ENCODE results near the gene MDH1B. TPM values are rescaled to one million over a fixed set of nuclear protein-coding genes. Genes with fewer than 3 reads are reported as not detected.
"Not testable (repeated sequence)": the region's sequence is repeated elsewhere in the genome, so short reads cannot be mapped to it uniquely, and the experiment has no call there.

The MDH1B gene
- total and polyA plus RNA-seq, 5 donors: 0.43 to 1.8 (median 1.1) TPM

- DNase-seq (no peak), ATAC-seq (no peak)
- intact Hi-C loops (cut with DNase I): no loop called here
- no peak overlapping the region for H3K4me3 ChIP-seq (ENCODE audit: low read length)
- H3K27ac ChIP-seq (ENCODE audit: low read length): no peak overlapping the region
- WGBS: 82% methylated on average over 4 of the region's 4 CpGs
- no peaks in the 10 kb centered on the region for H3K4me1 ChIP-seq (ENCODE audit: control insufficient read depth, insufficient read depth, low read length)
- no peaks in the 10 kb centered on the region for H3K9me3 ChIP-seq (ENCODE audit: control insufficient read depth, low read length)
- H3K27me3 ChIP-seq (ENCODE audit: control insufficient read depth, insufficient read depth): no peaks in the 10 kb centered on the region
These were observed 43.7 kb downstream of the MDH1B start for GRCh38 chr2:206721256-206721920.

GRCh38 chr2:206718296-206718695 lies 46.8 kb downstream of the MDH1B start, which contains the start of gene DYTN:
Gene DYTN (minus strand): TSS chr2:206718396. CDS start chr2:206718279, 117 bp downstream.
- no peak for ATAC-seq

GRCh38 chr2:206716623-206717022 lies 48.5 kb downstream of the MDH1B start:
- Histone ChIP-seq H3K9me3 (ENCODE audit: control insufficient read depth, low read length) (no peaks in the 10 kb centered on the region), H3K27me3 (ENCODE audit: control insufficient read depth, insufficient read depth) (no peaks in the 10 kb centered on the region), H3K27ac (ENCODE audit: low read length) (no peak overlapping the region), H3K4me3 (ENCODE audit: low read length) (no peak overlapping the region), H3K4me1 (ENCODE audit: control insufficient read depth, insufficient read depth, low read length) (no peaks in the 10 kb centered on the region)
- DNase-seq (no peak), ATAC-seq (no peak)
- intact Hi-C loops (cut with DNase I): no loop called here
- 78% methylated on average over 3 of the region's 3 CpGs for WGBS

More at GRCh38 chr2:206718296-206718695, 46.8 kb downstream of the MDH1B start, which contains the start of gene DYTN:
- no peak within 1 kb of the TSS for H3K27ac ChIP-seq (ENCODE audit: low read length)
- 68% methylated on average over 1 of the region's 1 CpG for WGBS
- no peaks in the 10 kb centered on the region for H3K27me3 ChIP-seq (ENCODE audit: control insufficient read depth, insufficient read depth)
- H3K9me3 ChIP-seq (ENCODE audit: control insufficient read depth, low read length): no peaks in the 10 kb centered on the region
- no peak within 1 kb of the TSS for H3K4me3 ChIP-seq (ENCODE audit: low read length)
- no peaks in the 10 kb centered on the region for H3K4me1 ChIP-seq (ENCODE audit: control insufficient read depth, insufficient read depth, low read length)
- no peak for DNase-seq
- intact Hi-C loops (cut with DNase I): no loop called here

- H3K27me3 ChIP-seq (ENCODE audit: control insufficient read depth, insufficient read depth); H3K9me3 ChIP-seq (ENCODE audit: control insufficient read depth, low read length); H3K4me3 ChIP-seq (ENCODE audit: low read length); DNase-seq; H3K4me1 ChIP-seq (ENCODE audit: control insufficient read depth, insufficient read depth, low read length); ATAC-seq; intact Hi-C loops (cut with DNase I); H3K27ac ChIP-seq (ENCODE audit: low read length): not testable (repeated sequence)
- WGBS: 43% methylated on average over 4 of the region's 4 CpGs
These were observed 49.9 kb downstream of the MDH1B start for GRCh38 chr2:206715183-206715582.

- intact Hi-C loops (cut with DNase I): no loop called here
- ATAC-seq: no peak
- DNase-seq: no peak
- Histone ChIP-seq H3K4me3 (ENCODE audit: low read length) (no peak overlapping the region), H3K9me3 (ENCODE audit: control insufficient read depth, low read length) (no peaks in the 10 kb centered on the region), H3K4me1 (ENCODE audit: control insufficient read depth, insufficient read depth, low read length) (no peaks in the 10 kb centered on the region), H3K27ac (ENCODE audit: low read length) (no peak overlapping the region), H3K27me3 (ENCODE audit: control insufficient read depth, insufficient read depth) (peaks cover 2% of the 10 kb centered on the region)
- 67% methylated on average over 4 of the region's 4 CpGs for WGBS
These were observed 51.4 kb downstream of the MDH1B start for GRCh38 chr2:206713746-206714145.

- 70% methylated on average over 5 of the region's 5 CpGs for WGBS
- Histone ChIP-seq H3K27ac (ENCODE audit: low read length) (no peak overlapping the region), H3K4me3 (ENCODE audit: low read length) (no peak overlapping the region), H3K27me3 (ENCODE audit: control insufficient read depth, insufficient read depth) (peaks cover 2% of the 10 kb centered on the region), H3K4me1 (ENCODE audit: control insufficient read depth, insufficient read depth, low read length) (no peaks in the 10 kb centered on the region), H3K9me3 (ENCODE audit: control insufficient read depth, low read length) (no peaks in the 10 kb centered on the region)
- intact Hi-C loops (cut with DNase I): no loop called here
- no peak for ATAC-seq
- no peak for DNase-seq
These were observed 56.8 kb downstream of the MDH1B start for GRCh38 chr2:206708286-206708685.

- no peak for ATAC-seq
- no peak for DNase-seq
- H3K4me1 ChIP-seq (ENCODE audit: control insufficient read depth, insufficient read depth, low read length): no peaks in the 10 kb centered on the region
- peaks cover 2% of the 10 kb centered on the region for H3K27me3 ChIP-seq (ENCODE audit: control insufficient read depth, insufficient read depth)
- no peak overlapping the region for H3K4me3 ChIP-seq (ENCODE audit: low read length)
- intact Hi-C loops (cut with DNase I): no loop called here
- no peaks in the 10 kb centered on the region for H3K9me3 ChIP-seq (ENCODE audit: control insufficient read depth, low read length)
- H3K27ac ChIP-seq (ENCODE audit: low read length): no peak overlapping the region
- 78% methylated on average over 10 of the region's 10 CpGs for WGBS
These were observed 57.9 kb downstream of the MDH1B start for GRCh38 chr2:206707164-206707701.

- Histone ChIP-seq H3K27ac (ENCODE audit: low read length) (no peak overlapping the region), H3K4me3 (ENCODE audit: low read length) (no peak overlapping the region), H3K4me1 (ENCODE audit: control insufficient read depth, insufficient read depth, low read length) (no peaks in the 10 kb centered on the region), H3K27me3 (ENCODE audit: control insufficient read depth, insufficient read depth) (no peaks in the 10 kb centered on the region), H3K9me3 (ENCODE audit: control insufficient read depth, low read length) (no peaks in the 10 kb centered on the region)
- intact Hi-C loops (cut with DNase I): no loop called here
- DNase-seq (no peak), ATAC-seq (no peak)
- 53% methylated on average over 8 of the region's 8 CpGs for WGBS
These were observed 63.0 kb downstream of the MDH1B start for GRCh38 chr2:206701952-206702605.

GRCh38 chr2:206700156-206700555 lies 65.0 kb downstream of the MDH1B start:
- no peaks in the 10 kb centered on the region for H3K27me3 ChIP-seq (ENCODE audit: control insufficient read depth, insufficient read depth)
- no peaks in the 10 kb centered on the region for H3K4me1 ChIP-seq (ENCODE audit: control insufficient read depth, insufficient read depth, low read length)
- H3K27ac ChIP-seq (ENCODE audit: low read length): no peak overlapping the region
- H3K9me3 ChIP-seq (ENCODE audit: control insufficient read depth, low read length): no peaks in the 10 kb centered on the region
- no peak for ATAC-seq
- no peak overlapping the region for H3K4me3 ChIP-seq (ENCODE audit: low read length)
- WGBS: 36% methylated on average over 8 of the region's 8 CpGs
- intact Hi-C loops (cut with DNase I): no loop called here
- DNase-seq: no peak

- DNase-seq (no peak), ATAC-seq (no peak)
- no peaks in the 10 kb centered on the region for H3K4me1 ChIP-seq (ENCODE audit: control insufficient read depth, insufficient read depth, low read length)
- no peaks in the 10 kb centered on the region for H3K27me3 ChIP-seq (ENCODE audit: control insufficient read depth, insufficient read depth)
- H3K9me3 ChIP-seq (ENCODE audit: control insufficient read depth, low read length): no peaks in the 10 kb centered on the region
- H3K4me3 ChIP-seq (ENCODE audit: low read length): no peak overlapping the region
- intact Hi-C loops (cut with DNase I): loop anchor here in 3 of 4 donors (10.0 kb wide), 3 partner anchors 86 to 776 kb away; no protein-coding TSS in a partner anchor
- 93% methylated on average over 3 of the region's 3 CpGs for WGBS
- H3K27ac ChIP-seq (ENCODE audit: low read length): no peak overlapping the region
These were observed 66.3 kb downstream of the MDH1B start for GRCh38 chr2:206698811-206699210.

GRCh38 chr2:206696910-206697309 lies 68.2 kb downstream of the MDH1B start:
- H3K9me3 ChIP-seq (ENCODE audit: control insufficient read depth, low read length): no peaks in the 10 kb centered on the region
- intact Hi-C loops (cut with DNase I): loop anchor here in 3 of 4 donors (10.0 kb wide), 3 partner anchors 88 to 778 kb away; no protein-coding TSS in a partner anchor
- no peaks in the 10 kb centered on the region for H3K4me1 ChIP-seq (ENCODE audit: control insufficient read depth, insufficient read depth, low read length)
- H3K4me3 ChIP-seq (ENCODE audit: low read length): no peak overlapping the region
- H3K27me3 ChIP-seq (ENCODE audit: control insufficient read depth, insufficient read depth): no peaks in the 10 kb centered on the region
- ATAC-seq (no peak), DNase-seq (no peak)
- no peak overlapping the region for H3K27ac ChIP-seq (ENCODE audit: low read length)

All from right cardiac atrium (tissue), 5 donors.